LNCAP (cell line): ENCODE measurements around the gene TERT.

Experiments
- TF ChIP-seq, protein P1 (sequence below): fragments of 450-650 bp; IDR thresholded peaks from 2 replicates; pipeline ENCODE4 v1.5.1; 2017; ENCODE audit warnings: mild to moderate bottlenecking

Gene TERT

GRCh38 chr5:1314564-1314982, 19.7 kb upstream of the TERT start:
- TF ChIP-seq, protein P1, sequence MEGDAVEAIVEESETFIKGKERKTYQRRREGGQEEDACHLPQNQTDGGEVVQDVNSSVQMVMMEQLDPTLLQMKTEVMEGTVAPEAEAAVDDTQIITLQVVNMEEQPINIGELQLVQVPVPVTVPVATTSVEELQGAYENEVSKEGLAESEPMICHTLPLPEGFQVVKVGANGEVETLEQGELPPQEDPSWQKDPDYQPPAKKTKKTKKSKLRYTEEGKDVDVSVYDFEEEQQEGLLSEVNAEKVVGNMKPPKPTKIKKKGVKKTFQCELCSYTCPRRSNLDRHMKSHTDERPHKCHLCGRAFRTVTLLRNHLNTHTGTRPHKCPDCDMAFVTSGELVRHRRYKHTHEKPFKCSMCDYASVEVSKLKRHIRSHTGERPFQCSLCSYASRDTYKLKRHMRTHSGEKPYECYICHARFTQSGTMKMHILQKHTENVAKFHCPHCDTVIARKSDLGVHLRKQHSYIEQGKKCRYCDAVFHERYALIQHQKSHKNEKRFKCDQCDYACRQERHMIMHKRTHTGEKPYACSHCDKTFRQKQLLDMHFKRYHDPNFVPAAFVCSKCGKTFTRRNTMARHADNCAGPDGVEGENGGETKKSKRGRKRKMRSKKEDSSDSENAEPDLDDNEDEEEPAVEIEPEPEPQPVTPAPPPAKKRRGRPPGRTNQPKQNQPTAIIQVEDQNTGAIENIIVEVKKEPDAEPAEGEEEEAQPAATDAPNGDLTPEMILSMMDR = no peak

DNA sequence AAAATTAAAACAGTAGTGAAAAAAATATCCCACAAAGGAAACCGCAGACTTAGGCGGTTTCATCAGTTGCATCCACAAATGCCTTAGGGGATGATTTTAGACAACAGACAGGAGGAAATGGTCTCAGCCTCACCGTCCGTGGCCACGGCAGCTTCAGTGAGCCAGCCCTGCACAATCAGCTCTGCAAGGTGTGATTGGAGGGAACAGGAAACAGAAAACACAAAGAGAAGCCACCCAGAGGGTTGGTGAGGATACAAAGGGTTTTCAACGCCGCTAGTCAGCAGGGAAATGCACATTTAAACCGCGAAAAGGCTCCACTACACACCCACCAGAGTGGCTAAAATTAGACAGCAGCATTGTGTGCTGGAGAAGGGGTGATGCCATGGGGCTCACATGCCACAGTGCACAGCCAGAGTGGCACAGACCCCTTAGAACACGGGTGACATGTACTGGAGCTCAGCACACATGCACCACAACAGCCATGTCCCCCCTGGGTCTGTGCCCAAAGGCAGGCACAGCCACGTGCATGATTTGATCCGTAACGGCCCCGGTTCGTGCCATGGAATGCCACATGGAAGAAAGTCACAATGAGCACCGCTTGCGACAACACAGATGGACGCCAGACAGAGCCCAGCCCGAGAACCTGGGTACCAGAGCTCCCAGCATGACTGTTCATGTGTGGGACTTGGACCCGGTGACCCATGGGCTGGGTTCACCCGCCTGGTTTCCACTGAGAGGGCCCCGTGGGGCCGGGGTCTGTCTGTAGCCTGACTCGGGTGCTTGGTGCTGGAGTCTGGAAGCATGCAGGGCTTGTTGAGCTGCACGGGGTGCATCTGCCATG, 18.3 kb upstream of the TERT start:
- TF ChIP-seq, protein P1 = no peak

DNA sequence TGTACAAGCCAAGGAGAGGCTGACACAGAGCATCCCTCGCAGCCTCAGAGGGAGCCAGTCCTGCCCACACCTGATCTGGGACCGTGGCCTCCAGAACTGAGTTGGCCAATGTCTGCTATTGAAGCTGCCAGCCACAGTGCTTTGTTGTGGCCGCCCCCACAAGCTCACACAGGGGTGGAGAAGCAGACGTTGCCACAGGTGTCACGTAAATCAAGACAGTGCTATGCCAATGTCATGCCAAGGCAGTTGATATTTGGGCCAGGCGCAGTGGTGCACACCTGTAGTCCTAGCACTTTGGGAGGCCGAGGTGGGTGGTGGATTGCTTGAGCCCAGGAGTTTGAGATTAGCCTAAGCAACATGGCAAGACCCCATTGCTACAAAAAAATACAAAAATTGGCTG, 17.3 kb upstream of the TERT start:
- TF ChIP-seq, protein P1 = no peak

- TF ChIP-seq, protein P1 = no peak
Observed at GRCh38 chr5:1311439-1312055, 16.7 kb upstream of the TERT start.

- TF ChIP-seq, protein P1 = no peak
Observed at GRCh38 chr5:1310118-1310517, 15.2 kb upstream of the TERT start.

DNA sequence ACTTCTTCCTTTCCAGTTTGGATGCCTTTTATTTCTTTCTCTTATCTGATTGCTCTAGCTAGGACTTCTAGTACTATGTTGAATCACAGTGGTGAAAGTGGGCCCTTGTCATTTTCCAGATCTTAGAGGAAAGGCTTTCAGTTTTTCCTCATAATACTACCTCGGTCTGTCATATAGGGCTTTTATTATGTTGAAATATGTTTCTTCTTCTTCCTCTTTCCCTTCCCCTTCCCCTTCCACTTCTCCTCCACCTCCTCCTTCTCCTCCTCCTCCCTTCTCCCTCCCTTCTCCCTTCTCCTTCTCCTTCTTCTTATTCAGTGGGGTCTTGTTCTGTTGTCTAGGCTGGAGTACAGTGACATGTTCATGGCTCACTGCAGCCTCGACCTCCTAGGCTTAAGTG, 9.2 kb upstream of the TERT start:
- TF ChIP-seq, protein P1 = no peak

- TF ChIP-seq, protein P1 = no peak
Observed at GRCh38 chr5:1302258-1302657, 7.4 kb upstream of the TERT start.
